Hepatocyte (in vitro differentiated cells): ENCODE data around the gene GRM8. TPM values are rescaled to one million over a fixed set of nuclear protein-coding genes. Genes with fewer than 3 reads are reported as not detected.

Source experiments
- DNase-seq: peaks from one replicate; pipeline ENCODE4 v3.0.0-alpha.2; 2016; ENCODE audit warnings: low spot score
- H2AFZ ChIP-seq: fragments of 200-600 bp; sonication (generic); 2 replicates; pipeline ENCODE4 v1.6.0; 2016; ENCODE audit warnings: antibody characterized with exemption, mild to moderate bottlenecking
- H3K27ac ChIP-seq: fragments of 200-600 bp; sonication (generic); 2 replicates; pipeline ENCODE4 v1.5.1; 2016; ENCODE audit warnings: mild to moderate bottlenecking
- H3K27me3 ChIP-seq: fragments of 200-600 bp; sonication (generic); 2 replicates; pipeline ENCODE4 v1.6.1; 2016
- H3K36me3 ChIP-seq: fragments of 200-600 bp; sonication (generic); replicated peaks from 2 replicates; pipeline ENCODE4 v1.5.1; 2016; ENCODE audit warnings: low read depth; ENCODE audit not compliant: insufficient read depth
- H3K4me1 ChIP-seq: fragments of 200-600 bp; sonication (generic); 2 replicates; pipeline ENCODE4 v1.5.1; 2016; ENCODE audit warnings: mild to moderate bottlenecking, moderate library complexity; ENCODE audit not compliant: insufficient read depth
- H3K4me2 ChIP-seq: fragments of 200-600 bp; sonication (generic); 2 replicates; pipeline ENCODE4 v1.6.0; 2016
- H3K4me3 ChIP-seq: fragments of 200-600 bp; sonication (generic); 2 replicates; pipeline ENCODE4 v1.5.1; 2016; ENCODE audit warnings: mild to moderate bottlenecking
- H3K79me2 ChIP-seq: fragments of 200-600 bp; sonication (generic); 2 replicates; pipeline ENCODE4 v1.6.0; 2017; ENCODE audit warnings: mild to moderate bottlenecking
- H3K9me2 ChIP-seq: fragments of 200-600 bp; sonication (generic); replicated peaks from 2 replicates; pipeline ENCODE4 v1.6.0; 2017; ENCODE audit warnings: mild to moderate bottlenecking; ENCODE audit not compliant: insufficient read depth
- H3K9me3 ChIP-seq: fragments of 200-600 bp; sonication (generic); 2 replicates; pipeline ENCODE4 v1.5.1; 2016; ENCODE audit warnings: low read depth, mild to moderate bottlenecking
- H4K20me1 ChIP-seq: fragments of 200-600 bp; sonication (generic); 2 replicates; pipeline ENCODE4 v1.6.0; 2016; ENCODE audit warnings: mild to moderate bottlenecking; ENCODE audit not compliant: insufficient read depth, poor library complexity, severe bottlenecking
- CTCF ChIP-seq: fragments of 200-600 bp; sonication (generic); IDR thresholded peaks from 2 replicates; pipeline ENCODE4 v1.5.1; 2016; ENCODE audit warnings: antibody characterized with exemption, mild to moderate bottlenecking; ENCODE audit not compliant: poor library complexity
- EZH2 ChIP-seq: fragments of 200-600 bp; sonication (generic); IDR thresholded peaks from 2 replicates; pipeline ENCODE4 v1.6.1; 2016; ENCODE audit warnings: antibody characterized with exemption, mild to moderate bottlenecking, borderline replicate concordance
- EZH2phosphoT487 ChIP-seq: fragments of 200-600 bp; sonication (generic); IDR thresholded peaks from one replicate; pipeline ENCODE4 v1.6.1; 2018; ENCODE audit warnings: antibody characterized with exemption, mild to moderate bottlenecking, low read depth, moderate library complexity; ENCODE audit not compliant: unreplicated experiment, severe bottlenecking
- WGBS: methylation state at CpG from one replicate; pipeline ENCODE4 v1.1.6; 2016; ENCODE audit warnings: low lambda C conversion rate; ENCODE audit errors: missing lambda C conversion rate; 5-methylcytosine and 5-hydroxymethylcytosine counted together
- polyA plus RNA-seq: library from polyadenylated mRNA; unstranded; fragments of >200 nt; fragmentation: Nextera tagmentation; extraction: Ambion mirVana; gene quantifications from 2 replicates; pipeline ENCODE4 v1.2.1, GENCODE V29; 2016
- total RNA-seq: library from RNA; depleted of rRNA; stranded (reverse); fragments of >200 nt; gene quantifications from 2 replicates; pipeline ENCODE4 v1.2.3, GENCODE V29; 2014

The GRM8 gene
- total and polyA plus RNA-seq, 2 experiments from 2014 or later = 0.62 to 4.5 TPM

DNA sequence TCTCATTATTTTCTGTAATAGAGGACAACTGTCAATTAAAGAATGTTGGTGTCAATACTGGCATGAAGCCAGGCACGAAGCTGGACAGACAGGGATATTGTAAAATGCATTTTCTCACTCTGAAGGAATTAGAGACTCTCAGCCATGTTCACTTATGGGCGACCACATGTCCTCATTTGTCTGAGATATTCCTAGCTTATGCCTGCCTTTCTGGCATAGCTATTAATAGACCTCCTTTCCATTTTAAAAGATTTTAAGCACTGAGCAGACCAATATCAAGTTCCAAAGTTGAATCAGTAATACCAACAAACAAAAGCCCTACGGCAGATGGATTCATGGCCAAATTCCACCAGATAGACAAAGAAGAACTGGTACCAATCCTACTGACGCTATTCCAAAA lies 589.9 kb downstream of the GRM8 start:
- H2AFZ ChIP-seq = no peak overlapping the region
- no peak for TF ChIP-seq EZH2
- no peak for TF ChIP-seq CTCF
- TF ChIP-seq EZH2phosphoT487 = no peak
- no peak for DNase-seq
- H3K4me2 ChIP-seq = no peak overlapping the region
- H3K79me2 ChIP-seq = no peaks in the 10 kb centered on the region
- no peaks in the 10 kb centered on the region for H3K9me3 ChIP-seq
- H3K27ac ChIP-seq = no peak overlapping the region
- H3K4me1 ChIP-seq = no peaks in the 10 kb centered on the region
- no peaks in the 10 kb centered on the region for H3K9me2 ChIP-seq
- WGBS = 84% methylated on average over 4 of the region's 4 CpGs
- H3K36me3 ChIP-seq = no peaks in the 10 kb centered on the region
- H3K27me3 ChIP-seq = no peaks in the 10 kb centered on the region
- no peak overlapping the region for H3K4me3 ChIP-seq
- no peaks in the 10 kb centered on the region for H4K20me1 ChIP-seq

- Histone ChIP-seq H3K36me3 (no peaks in the 10 kb centered on the region), H3K27me3 (no peaks in the 10 kb centered on the region), H3K79me2 (no peaks in the 10 kb centered on the region), H3K9me3 (no peaks in the 10 kb centered on the region), H3K4me2 (no peak overlapping the region), H3K4me3 (no peak overlapping the region), H3K27ac (no peak overlapping the region), H2AFZ (no peak overlapping the region), H4K20me1 (no peaks in the 10 kb centered on the region), H3K9me2 (no peaks in the 10 kb centered on the region), H3K4me1 (no peaks in the 10 kb centered on the region)
- 90% methylated on average over 3 of the region's 3 CpGs for WGBS
- no peak for DNase-seq
- no peak for TF ChIP-seq CTCF
- no peak for TF ChIP-seq EZH2phosphoT487
- no peak for TF ChIP-seq EZH2
These were observed 593.6 kb downstream of the GRM8 start for GRCh38 chr7:126659124-126659523.

DNA sequence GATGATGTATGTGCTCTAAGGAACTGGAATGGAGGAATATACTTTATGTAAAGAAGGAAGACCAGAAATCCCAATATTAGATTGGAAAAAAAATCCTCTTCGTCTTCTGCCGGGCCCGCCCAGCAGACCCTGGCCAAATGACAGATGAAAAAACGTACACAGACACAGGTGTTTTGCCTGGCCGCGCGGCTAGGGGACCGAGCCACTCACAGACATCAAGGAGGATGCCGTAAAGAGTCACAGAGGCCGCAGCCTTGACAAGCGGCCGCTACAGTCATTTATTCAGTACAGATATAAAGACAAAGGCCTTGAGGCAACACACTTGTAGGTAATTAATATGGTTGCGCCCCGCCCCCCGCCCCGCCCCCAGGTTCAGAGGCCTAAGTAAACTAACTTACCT lies 594.1 kb downstream of the GRM8 start:
- H4K20me1 ChIP-seq = no peaks in the 10 kb centered on the region
- no peaks in the 10 kb centered on the region for H3K9me3 ChIP-seq
- 94% methylated on average over 15 of the region's 16 CpGs for WGBS
- H3K4me1 ChIP-seq = no peaks in the 10 kb centered on the region
- no peaks in the 10 kb centered on the region for H3K27me3 ChIP-seq
- no peaks in the 10 kb centered on the region for H3K36me3 ChIP-seq
- DNase-seq = no peak
- no peak overlapping the region for H3K4me2 ChIP-seq
- no peaks in the 10 kb centered on the region for H3K9me2 ChIP-seq
- TF ChIP-seq EZH2 (no peak), CTCF (no peak)
- no peak overlapping the region for H2AFZ ChIP-seq
- no peaks in the 10 kb centered on the region for H3K79me2 ChIP-seq
- H3K27ac ChIP-seq = no peak overlapping the region
- no peak overlapping the region for H3K4me3 ChIP-seq
